GM18507 (cell line): ENCODE results near the gene SPIB.
"Not testable (repeated sequence)": the region's sequence is repeated elsewhere in the genome, so short reads cannot be mapped to it uniquely, and the experiment has no call there.

ENCODE experiments used
- DNase-seq: peaks from one replicate; pipeline ENCODE4 v3.0.0; 2011; ENCODE audit warnings: low read depth; ENCODE audit not compliant: insufficient read length; ENCODE audit errors: extremely low spot score
- FAIRE-seq: peaks from 2 replicates; lab custom pipeline; 2011; peaks lifted over from hg19 to GRCh38; lab: Jason Lieb, UNC

The SPIB gene

GRCh38 chr19:50461066-50461875 is 42.5 kb downstream of the SPIB start:
- FAIRE-seq (peak; percentile 91), DNase-seq (peak; percentile 76)

- FAIRE-seq (no peak), DNase-seq (no peak)
Observed at GRCh38 chr19:50462970-50463369, 44.2 kb downstream of the SPIB start.

- no peak for FAIRE-seq
- DNase-seq: no peak
Observed at GRCh38 chr19:50464348-50464747, 45.6 kb downstream of the SPIB start.

- no peak for DNase-seq
- FAIRE-seq: no peak
Observed at GRCh38 chr19:50465000-50465399, 46.3 kb downstream of the SPIB start.

- FAIRE-seq (no peak), DNase-seq (no peak)
Observed at GRCh38 chr19:50465986-50466705, 47.4 kb downstream of the SPIB start.

- FAIRE-seq: no peak
- DNase-seq: no peak
Observed at GRCh38 chr19:50466706-50467039, 47.9 kb downstream of the SPIB start.

GRCh38 chr19:50467566-50467965 is 48.8 kb downstream of the SPIB start:
- no peak for DNase-seq
- FAIRE-seq: no peak

- no peak for DNase-seq
- no peak for FAIRE-seq
Observed at GRCh38 chr19:50468818-50469217, 50.1 kb downstream of the SPIB start.

GRCh38 chr19:50473336-50473735 is 54.6 kb downstream of the SPIB start:
- not testable (repeated sequence) for FAIRE-seq, DNase-seq

GRCh38 chr19:50475101-50475568 is 56.4 kb downstream of the SPIB start:
- DNase-seq (no peak), FAIRE-seq (no peak)

GRCh38 chr19:50475736-50476223 is 57.0 kb downstream of the SPIB start:
- no peak for DNase-seq
- FAIRE-seq: no peak

GRCh38 chr19:50476224-50476906 is 57.6 kb downstream of the SPIB start, which contains the start of the genes EMC10 and GARIN5A:
Gene EMC10, plus strand, starts transcription at chr19:50476507. Its CDS starts 38 bp downstream, at chr19:50476545.
Gene GARIN5A, minus strand, starts transcription at chr19:50476848. Its CDS starts 460 bp downstream, at chr19:50476388.
- FAIRE-seq: peak; percentile 88
- DNase-seq: peak; percentile 100

- DNase-seq (no peak), FAIRE-seq (no peak)
Observed at GRCh38 chr19:50476907-50477238, 58.1 kb downstream of the SPIB start.

- FAIRE-seq: no peak
- no peak for DNase-seq
Observed at GRCh38 chr19:50477751-50478515, 59.2 kb downstream of the SPIB start.

GRCh38 chr19:50478901-50479715 is 60.4 kb downstream of the SPIB start:
- DNase-seq (no peak), FAIRE-seq (no peak)

GRCh38 chr19:50479761-50480251 is 61.1 kb downstream of the SPIB start:
- FAIRE-seq (no peak), DNase-seq (no peak)

GRCh38 chr19:50480281-50481111 is 61.8 kb downstream of the SPIB start:
- FAIRE-seq (no peak), DNase-seq (no peak)
